HG02642 (cell line): ENCODE results near the gene RITA1.
A peak's percentile ranks its signal among the peaks of the same experiment; 100 is the strongest.

Source experiments
- ATAC-seq: cut with Tn5 transposase; IDR thresholded peaks from one replicate; pipeline ENCODE4 v1.9.1; 2021; ENCODE audit warnings: mild to moderate bottlenecking; ENCODE audit not compliant: unreplicated experiment, poor library complexity

The RITA1 gene

GRCh38 chr12:113173081-113173698 is 12.3 kb upstream of the RITA1 start:
- peak; percentile 78 for ATAC-seq

GRCh38 chr12:113174461-113175384 is 10.8 kb upstream of the RITA1 start:
- ATAC-seq = peak; percentile 56

GRCh38 chr12:113179023-113179422 is 6.5 kb upstream of the RITA1 start:
- no peak for ATAC-seq

- ATAC-seq = no peak
These were observed 5.2 kb upstream of the RITA1 start for GRCh38 chr12:113180333-113180732.

GRCh38 chr12:113181975-113182374 is 3.5 kb upstream of the RITA1 start:
- ATAC-seq = no peak

GRCh38 chr12:113183030-113183589 is 2.4 kb upstream of the RITA1 start:
- no peak for ATAC-seq

GRCh38 chr12:113184098-113184899 is 1.2 kb upstream of the RITA1 start:
- ATAC-seq = peak; percentile 52

GRCh38 chr12:113184900-113185179 is 681 bp upstream of the RITA1 start:
- peak; percentile 87 for ATAC-seq

- ATAC-seq = no peak
These were observed 478 bp downstream of the RITA1 start for GRCh38 chr12:113186033-113186365.

- ATAC-seq = no peak
These were observed 1.3 kb downstream of the RITA1 start for GRCh38 chr12:113186666-113187325.

- no peak for ATAC-seq
These were observed 3.8 kb downstream of the RITA1 start for GRCh38 chr12:113189361-113189760.

GRCh38 chr12:113190761-113191160 is 5.2 kb downstream of the RITA1 start:
- no peak for ATAC-seq

GRCh38 chr12:113191227-113191626 is 5.7 kb downstream of the RITA1 start:
- ATAC-seq = no peak

- ATAC-seq = no peak
These were observed 9.5 kb downstream of the RITA1 start for GRCh38 chr12:113194971-113195391.

- ATAC-seq = no peak
These were observed 10.1 kb downstream of the RITA1 start for GRCh38 chr12:113195598-113195997.

GRCh38 chr12:113196582-113196981 is 11.1 kb downstream of the RITA1 start:
- ATAC-seq = no peak

- ATAC-seq = peak; percentile 82
These were observed 11.5 kb downstream of the RITA1 start for GRCh38 chr12:113196990-113197389.

- ATAC-seq = no peak
These were observed 12.1 kb downstream of the RITA1 start for GRCh38 chr12:113197518-113198077.

- ATAC-seq = no peak
These were observed 12.8 kb downstream of the RITA1 start for GRCh38 chr12:113198296-113198695.
